Stimulated activated CD8-positive, alpha-beta memory T cell treated with anti-CD3 and anti-CD28 coated beads, Interleukin-15, amount 100 ng/mL, for 24 hours (primary cell): ENCODE measurements around the gene CDON.

ENCODE experiments used
- DNase-seq: peaks from one replicate; pipeline ENCODE4 v3.0.0-alpha.2; 2020; ENCODE audit warnings: low read depth

Gene CDON

DNA sequence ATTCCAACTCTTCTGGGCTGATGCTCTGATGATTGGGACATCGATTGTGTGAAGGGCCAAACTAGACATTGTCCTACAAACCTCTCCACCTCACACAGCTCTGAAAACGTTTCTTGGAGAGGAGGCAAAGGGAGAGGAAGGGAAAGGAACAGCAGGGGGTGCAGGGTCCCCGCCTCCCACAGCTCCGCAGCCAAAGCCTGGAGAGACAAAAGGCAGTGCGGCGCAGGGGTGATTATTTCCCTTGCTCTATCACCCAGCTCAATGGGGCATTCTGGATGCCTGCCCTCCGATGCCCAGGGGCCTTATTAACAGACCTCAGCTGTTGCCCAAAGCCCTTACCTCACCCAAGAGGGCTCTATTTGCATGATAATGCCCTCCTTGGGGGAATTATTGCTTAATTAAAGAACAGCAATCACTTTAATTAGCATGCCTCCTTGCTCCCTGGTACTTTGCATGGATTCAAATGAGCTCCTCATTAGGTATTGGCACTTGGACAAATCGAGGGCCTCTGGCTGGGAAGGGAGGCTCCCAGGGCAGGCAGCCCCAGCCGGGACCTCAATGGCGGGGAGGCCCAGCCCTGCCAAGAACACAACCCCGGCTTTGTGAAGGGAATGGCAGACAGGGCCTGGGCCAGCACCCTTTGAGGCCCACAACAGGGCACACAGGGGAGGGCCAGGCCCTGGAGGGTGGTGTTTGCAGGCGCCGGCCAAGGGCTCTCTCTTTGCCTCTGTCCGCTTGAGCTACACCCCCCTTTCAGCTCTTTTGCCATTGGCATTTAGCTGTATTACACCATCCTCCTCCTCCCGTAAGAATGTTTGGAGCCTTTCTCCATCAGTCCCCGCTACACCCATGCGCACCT is 19.8 kb upstream of the CDON start:
- DNase-seq: no peak

DNA sequence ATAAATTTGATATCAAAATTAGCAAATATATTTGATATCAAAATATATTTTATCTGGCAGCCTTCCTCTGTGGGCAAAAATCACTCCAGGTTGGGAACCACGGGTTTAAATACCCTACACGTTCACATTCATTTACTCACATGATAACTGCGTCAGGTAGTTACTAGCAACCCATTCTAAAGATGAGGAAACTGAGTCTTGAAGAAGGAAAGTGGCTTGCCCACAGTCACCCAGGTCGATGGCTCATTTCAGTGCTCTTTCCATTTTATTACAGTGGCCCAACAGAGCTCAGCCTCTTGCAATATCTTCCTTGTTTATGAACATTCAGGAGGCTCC is 19.2 kb upstream of the CDON start:
- no peak for DNase-seq

DNA sequence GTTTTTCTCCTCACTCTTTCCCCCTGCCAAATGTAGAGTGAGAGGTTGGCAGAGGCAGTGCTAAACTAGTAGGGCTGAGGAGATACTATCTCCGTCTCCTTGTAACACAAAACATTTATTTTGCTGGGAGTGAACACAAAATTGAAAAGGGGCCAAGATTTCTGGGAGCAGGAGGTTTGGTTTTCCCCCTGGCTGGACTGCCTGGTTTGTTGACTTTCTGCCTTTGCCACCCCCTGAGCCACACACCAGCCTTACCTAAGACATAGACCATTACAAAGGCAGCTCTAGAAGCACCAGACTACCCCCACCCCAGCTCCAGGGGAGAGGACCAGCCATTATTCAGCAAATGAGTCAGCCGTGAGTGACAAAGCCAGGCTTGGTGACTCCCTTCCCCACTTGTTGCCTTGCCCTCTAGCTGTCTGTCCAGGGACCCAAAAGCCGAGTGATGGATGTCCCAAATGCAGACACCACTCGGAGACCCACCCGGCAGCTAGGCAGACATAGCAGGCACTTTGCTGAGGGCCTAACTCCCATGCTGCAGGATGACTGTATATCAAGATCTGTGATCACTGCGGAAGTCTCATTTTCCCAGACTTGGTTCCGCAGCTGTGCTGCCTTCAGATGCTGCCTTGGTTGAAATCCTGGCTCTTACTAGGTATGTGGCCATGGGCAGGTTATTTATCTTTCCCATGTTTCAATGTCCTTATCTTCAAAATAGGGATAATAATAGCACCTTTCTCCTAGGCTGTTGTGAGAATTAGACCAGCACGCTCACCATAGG is 17.7 kb upstream of the CDON start:
- DNase-seq: no peak

DNA sequence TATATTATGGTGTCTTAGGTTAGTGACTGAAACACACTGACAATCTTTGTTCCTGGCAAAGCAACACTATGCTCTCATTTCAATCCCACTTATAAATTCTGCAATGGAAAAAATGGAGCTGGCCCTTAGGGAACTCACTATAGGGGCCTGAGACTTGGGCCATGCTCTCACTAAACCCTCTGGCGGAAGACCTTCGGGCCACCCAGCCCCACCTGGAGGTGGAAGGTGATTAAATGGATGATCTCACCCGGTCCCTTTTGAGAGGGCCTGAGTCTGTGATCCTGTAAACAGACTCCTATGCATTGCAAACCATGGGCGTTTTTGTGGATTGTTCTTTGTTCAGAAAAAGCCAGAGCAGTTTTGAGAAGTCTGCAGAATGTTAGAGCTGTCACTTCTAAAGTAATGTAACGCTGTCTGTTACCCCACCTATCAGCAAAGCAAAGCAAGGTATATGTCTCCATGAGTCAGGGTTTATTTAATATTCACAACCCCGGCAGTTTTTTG is 17.0 kb upstream of the CDON start:
- no peak for DNase-seq

DNA sequence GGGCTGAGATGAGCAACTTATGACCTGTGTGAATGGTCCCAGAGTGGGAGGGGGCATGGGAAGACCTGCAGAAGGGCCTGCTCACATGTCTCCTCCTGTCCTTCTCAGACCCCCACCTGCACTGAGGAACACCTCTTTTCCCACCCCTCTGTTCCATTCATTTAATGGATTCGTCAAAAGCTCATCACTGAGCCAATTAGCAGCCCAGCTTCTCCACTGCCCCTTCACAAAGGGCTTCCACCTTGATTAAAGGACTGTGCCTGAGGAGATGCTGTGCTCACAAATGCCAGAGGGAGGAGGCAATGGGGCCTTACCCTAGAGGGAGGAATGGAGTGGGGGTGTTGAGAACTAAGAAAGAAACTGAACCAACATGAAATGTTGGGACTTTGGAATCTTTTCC is 14.0 kb upstream of the CDON start:
- DNase-seq: no peak

DNA sequence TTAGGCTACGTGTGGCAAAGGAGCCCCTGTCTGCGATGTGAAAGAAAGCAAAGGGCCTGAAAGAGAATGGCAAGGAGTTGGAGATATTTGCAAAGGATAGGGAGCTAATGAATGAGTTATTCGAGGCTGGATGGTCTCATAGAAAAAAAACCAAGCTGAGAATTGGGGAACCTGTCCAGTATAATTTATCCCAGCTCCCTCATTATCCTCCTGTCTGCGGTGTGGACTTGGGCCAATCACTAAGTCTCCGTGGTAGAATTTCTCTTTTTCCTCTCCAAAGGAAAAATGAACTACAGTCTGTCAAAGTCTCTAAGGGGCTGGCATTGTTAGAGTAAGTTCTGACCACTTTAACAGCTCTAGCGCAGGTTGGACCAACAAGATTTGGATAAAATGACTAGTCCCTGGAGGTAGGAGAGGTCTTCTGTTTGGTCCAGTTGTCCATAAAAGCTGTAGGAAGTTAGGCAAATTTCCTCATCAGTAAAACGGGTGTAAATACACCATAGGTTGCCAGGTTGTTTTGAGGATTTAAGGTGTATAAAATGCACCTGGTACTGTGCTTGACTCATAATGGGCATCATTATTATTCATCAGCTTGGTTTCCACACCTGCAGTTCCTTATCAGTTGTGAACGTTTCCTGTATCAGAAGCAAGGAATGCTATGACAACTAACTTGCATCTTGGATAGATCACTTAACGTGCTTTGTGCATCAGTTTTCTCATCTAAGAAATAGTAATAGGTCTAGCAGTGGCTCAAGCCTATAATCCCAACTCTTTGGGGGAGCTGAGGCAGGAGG is 10.3 kb upstream of the CDON start:
- no peak for DNase-seq

DNA sequence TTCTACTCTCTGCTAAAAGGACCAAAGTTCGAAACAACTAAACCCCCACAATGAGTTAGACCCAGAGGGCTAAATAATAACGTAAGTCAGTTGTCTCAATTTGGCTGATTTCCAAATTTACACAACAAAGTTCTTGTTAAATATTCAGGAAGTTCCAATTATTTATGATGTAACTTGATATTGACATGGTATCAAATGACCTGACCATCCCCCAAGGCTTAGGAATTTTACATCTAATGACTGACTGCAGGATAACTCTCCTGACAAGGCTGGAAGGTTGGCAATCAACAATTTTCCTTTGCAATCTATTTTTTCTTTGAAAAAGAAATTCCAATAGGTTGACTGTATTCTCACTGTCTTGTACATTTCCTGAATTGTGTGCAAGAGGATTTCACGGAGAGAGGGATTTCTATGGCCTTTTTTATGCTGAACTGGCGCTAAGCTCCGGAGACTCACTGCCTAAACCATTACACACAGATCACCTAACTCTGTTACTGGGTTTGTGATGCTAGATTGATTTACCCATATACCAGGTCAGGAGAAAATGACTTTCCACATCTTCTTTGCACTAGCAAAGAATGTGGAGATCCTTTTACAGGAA is 9.6 kb upstream of the CDON start:
- DNase-seq: no peak

DNA sequence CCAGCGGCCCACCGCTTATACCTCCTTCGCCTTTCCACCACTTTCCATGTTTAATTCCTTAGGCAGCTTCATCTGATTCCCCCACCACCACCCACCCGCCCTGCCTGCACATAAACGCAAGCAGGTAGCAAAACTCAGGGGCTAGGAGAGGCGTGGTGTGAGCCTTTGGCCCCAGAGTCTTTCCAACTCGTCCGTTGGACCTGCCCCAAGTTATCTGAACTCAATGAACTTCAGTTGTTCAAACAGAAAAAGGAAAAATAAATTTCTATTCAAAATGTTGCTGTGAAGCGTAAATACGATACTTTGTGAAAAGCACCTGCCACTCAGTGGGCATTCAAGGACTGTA is 814 bp upstream of the CDON start:
- DNase-seq: no peak

DNA sequence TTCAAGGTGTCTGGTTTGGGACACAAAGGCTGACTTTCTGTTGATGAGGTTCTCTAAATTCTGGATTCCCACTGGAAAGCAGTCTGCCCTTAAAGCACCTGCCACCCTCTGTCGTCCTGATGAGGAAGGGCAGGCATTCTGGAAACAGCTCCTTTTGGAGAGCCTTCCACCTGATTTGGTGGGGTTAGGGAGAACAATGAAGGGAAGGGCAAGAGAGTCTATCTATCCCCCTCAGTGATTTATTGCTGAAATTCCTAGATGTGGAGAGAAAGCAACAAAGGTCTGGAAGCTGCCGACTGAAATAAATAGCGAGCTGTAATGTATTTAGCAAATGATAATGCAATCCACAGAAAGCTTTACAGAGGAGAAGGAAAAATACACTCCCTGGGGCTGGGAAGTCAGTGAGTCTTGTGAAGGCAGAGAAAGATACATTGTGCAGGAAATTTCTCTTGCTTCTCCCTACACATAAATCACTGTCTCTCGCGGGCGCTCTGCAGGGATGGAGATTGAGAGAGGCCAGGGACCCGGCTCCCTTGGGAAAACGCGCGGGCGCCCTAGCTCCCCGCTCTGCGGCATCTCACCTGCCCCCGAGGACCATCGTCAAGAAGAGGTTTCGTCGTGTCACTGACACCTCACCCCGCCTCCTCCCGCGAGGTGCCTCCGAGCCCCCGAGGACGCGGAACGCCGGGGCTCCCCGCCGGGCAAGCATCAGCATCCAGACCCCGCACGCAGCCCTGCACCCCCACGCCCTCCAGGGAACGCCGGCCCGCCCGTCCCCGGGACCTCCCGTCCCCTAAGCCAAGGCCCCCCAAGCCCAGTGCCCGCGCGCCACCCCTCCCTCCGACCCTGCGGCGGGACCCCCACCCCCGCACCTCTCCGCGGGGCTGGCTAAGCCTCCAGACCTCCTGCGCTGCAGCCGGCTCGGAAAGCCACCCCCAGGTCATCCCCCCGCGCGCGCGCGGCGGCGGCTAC is 673 bp downstream of the CDON start:
- DNase-seq: no peak

DNA sequence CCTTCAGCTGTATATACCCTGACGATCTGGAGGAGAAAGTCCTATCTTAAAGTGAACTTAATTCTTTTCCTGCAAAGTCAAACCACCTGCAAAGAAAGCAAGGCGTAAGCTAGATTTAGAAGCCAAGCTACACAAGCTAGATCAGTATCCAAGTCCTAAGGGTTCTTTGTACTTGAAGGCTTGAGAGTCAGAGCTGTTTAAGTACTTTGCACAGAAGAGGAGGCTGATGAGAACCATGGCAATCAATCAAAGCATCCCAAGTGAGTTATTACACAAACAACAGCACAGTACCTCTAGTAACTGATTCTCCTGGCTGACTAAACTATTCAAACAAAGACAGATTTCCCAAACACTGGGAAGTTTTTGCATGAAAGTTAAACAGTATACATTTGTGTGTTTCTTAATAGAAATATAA is 1.9 kb downstream of the CDON start:
- DNase-seq: no peak

DNA sequence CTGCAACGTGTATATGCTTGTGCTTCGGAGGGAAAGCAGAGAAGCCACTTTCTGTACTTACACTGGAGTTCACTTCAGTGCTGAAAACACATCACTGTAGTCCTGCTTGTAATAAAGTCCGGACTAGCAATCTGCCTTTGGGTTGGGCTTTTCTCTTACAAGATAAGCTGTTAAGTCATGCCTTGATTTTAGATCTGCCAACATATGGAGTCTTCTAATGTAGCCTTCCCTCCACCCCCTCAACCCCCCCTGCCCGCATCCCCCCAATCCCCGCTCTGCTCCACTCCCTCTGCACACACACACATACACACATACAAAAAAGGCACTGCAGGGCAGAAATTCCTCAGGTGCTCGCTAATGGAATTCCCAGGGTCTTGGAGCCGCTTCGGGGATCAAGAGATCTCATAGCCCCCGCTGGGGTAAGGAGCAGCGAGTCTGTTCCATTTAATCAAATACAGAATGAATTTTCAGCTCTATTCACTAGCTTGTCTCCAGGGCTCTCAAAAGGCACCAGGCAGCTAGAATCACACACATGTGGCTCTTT is 3.4 kb downstream of the CDON start:
- no peak for DNase-seq

DNA sequence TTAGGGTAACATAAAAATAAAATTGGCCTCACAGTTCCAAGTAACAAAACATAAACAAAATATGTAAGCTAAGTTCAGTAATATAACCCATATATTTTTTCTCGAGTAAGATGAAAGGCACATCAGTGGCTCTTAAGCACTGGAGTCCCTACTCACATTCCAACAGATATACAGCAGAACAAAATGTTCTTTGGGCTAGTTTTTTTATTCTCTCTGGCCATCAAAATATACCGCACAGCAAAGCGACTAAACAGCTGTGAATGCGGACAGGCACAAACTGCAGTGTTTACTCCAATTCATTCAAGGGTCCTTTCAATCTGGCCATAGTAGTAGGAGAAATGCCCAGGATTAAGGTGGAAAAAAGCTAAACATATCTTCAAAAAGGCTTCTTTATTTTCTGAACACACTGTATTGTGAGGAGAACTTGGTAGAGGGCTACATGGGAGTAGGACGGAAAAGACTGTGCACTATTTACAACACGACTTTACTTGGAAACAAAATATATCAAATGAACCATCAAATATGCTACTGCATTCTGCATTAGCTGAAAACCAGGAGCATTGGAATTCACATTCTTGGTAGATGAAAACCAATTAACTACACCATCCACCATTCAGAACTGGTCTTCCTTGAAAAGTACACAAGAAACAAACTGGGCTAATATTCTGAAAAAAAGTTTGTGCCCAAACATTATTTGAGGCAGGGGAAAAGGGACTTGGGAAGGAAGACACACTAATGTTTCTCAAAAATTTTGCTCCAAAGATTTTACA is 4.4 kb downstream of the CDON start:
- no peak for DNase-seq

DNA sequence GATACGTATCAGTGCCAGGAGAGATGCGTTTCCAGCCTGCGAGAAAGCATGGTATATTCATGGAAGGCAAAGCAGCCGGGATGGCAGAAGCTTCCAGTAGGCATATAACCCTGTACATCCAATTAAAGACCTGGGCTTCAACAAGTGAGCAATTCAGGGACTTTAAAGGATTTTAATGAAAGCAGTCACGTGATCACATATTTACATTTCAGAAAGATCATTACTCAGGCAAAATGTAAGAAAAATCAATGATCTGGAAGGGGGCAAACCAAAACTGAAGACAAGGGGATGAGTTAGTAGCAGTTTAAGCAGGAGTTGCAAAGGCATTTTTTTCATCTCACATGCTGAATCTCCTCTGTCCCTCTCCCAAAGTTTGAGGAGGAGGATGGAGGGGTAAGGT is 7.8 kb downstream of the CDON start:
- no peak for DNase-seq

DNA sequence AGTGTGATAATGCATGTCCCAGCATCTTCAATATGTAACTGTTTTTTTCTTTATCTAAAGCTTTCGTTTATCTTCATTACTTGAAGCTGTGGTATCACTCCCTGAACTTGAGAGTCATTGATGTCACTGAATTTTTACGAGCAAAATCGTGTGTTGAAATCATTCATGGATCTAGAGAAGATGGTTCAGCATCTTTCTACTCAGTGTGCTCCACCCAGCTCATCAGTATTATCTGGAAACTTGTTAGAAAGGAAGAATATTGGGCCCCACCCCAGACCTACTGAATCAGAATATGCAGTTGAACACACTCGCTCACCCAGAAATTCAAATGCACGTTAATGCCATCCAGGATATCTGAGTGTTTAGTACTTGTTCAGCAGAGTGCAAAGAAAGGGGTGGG is 8.3 kb downstream of the CDON start:
- no peak for DNase-seq

DNA sequence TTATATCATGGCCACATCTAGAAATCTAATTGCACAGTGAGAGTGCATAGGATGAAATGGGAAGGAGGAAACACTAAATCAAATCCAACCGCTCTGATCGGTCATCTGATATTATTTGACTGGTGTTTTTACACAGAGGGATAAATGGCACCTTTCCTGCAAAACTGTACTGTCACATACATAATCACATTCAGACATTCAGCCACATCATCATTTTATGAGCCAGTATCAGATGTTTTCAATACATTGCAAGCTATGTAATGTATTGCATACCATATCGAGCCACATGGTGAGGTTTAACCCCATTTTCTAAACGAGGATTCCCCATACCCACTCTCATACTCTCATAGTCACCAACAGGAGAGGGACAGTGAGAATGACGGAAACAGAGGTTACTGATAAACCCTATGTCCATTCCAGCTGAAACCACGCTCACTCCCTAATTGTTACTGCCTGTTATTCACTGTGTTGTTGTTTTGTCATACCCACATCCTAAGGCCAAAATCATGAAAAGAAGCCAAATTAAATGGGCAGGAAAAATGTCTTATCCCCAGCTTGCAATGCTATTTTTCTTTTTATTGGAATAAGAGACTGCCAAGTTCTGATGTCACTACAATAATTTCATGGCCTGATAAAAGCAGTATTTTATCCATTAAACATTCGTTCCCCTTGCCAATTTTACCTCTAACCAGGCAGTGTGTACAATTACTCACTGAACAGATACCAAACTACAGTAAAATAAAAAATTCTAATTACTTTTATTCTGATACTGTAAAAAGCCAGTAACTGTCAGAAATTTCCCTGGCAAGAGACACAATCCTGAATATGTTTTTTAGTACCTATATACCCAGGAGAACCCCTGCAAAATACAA is 9.0 kb downstream of the CDON start:
- no peak for DNase-seq

DNA sequence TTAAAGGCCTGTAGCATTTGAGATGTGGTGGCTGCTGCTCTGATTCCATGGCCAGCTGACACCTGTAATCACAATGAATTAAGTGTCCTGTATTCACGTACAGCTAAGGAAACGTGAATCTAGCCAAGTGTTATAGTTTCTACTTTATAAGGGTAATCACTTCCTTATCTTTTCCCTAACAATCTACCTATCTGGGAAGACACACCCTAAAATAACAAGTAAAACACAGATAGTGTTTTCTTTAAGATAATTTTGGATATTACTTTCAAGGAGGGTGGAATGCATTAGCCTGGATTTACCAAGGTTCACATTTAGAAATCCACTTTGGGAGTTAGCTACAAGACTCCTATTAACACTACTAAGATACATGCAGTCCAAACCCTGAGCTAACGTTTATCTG is 11.5 kb downstream of the CDON start:
- no peak for DNase-seq

DNA sequence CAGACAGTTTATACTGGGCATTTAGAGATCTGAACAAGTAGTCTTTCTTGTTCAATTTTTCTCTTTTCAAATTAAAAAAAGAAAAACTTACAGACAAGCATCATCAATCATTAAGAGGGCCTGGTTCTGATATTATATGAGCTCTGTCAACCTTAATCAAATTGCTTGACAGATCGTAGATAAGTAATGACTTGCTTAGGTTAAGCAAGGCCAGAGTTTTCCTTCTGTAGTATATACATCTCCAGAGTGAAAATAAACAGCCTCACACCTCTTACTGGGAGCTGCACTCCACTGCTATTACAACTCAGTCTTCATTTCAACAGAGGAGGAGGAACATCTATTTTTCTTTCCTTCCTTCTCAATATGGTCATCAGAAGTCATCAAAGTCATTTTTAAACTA is 13.5 kb downstream of the CDON start:
- DNase-seq: no peak

DNA sequence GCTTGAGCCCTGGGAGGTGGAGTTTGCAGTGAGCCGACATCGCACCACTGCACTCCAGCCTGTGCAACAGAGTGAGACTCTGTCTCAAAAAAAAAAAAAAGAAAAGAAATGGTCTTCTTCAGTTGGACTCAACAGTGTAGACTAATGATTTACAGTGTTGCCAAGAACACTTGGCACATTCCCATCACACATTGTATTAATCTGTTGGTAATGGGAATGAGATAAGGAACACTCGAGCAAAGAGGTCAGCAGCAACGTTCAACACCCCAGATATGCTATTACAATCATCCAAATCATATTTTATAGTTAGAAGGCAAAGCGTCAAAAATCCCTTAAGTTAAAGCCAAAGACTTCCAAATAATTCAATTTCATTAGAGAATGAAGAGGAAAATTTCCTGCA is 14.5 kb downstream of the CDON start:
- no peak for DNase-seq

DNA sequence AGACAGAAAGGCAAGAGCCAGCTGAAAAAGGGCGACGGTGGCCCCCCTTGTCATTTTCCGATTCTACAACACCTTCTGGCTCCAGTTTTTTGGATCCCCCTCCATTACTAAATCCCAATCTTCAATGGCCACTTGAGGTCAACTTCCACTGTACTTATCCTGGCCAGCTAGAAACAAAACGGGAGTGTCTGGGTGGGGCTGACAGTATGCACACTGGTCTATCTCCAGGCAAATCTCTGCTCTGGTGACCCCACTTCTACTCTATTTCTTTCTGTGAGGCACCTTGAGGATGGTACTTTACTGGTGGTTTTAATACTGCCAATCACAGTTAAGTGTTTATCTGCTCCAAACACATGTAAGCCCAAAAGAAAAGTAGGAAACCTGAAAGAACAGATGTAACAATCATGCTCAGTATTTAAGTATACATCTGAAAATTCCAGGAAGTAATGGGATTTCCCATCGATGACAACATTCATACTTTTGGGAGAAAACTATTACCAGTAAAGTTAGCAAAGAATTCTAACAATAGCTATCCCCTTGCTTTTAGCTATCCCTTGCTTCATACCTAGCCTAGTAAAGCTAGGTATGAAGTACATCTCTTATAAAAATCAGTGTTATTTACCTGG is 16.0 kb downstream of the CDON start:
- DNase-seq: no peak
